ENCODE measurements around the gene RFC1.
"Not testable (repeated sequence)": the region's sequence is repeated elsewhere in the genome, so short reads cannot be mapped to it uniquely, and the experiment has no call there.

Gene RFC1

DNA sequence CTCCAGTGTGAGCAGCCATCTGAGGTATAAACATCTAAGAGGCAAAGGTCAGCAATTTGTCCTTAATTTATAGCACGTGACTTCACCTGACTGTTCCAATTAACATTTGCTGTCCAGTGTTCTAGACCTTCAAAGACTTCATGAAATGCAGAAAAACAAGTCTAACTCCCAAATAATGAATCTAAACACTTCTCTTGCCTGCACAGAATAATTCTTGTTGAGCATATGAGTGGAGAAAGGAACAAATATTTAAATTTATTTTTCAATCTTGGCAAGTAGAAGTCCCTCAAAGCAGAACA lies 12.0 kb downstream of the RFC1 start:
- ChIA-PET CTCF (no interaction called here), POLR2A (no interaction called here)
- Histone ChIP-seq H3K36me3 (ENCODE audit: control insufficient read depth in 4 of 4, insufficient read depth in 4 of 4, low read length in 3 of 4) (peaks cover 4 to 18% (median 13%) of the 10 kb centered on the region in 4 experiments), H3K4me1 (ENCODE audit: control extremely low read depth in 1 of 4, control insufficient read depth in 4 of 4, insufficient read depth in 4 of 4, low read length in 3 of 4) (peaks cover 6 to 21% (median 13%) of the 10 kb centered on the region in 4 experiments), H3K27ac (ENCODE audit: insufficient read depth in 1 of 2, low read depth in 1 of 2, low read length in 2 of 2, poor library complexity in 1 of 2, severe bottlenecking in 2 of 2) (peak overlapping the region in 1 of 2 experiments; percentile 83), H3K4me3 (ENCODE audit: control insufficient read depth in 1 of 7, extremely low read depth in 1 of 7, insufficient read depth in 4 of 7, low read depth in 2 of 7, low read length in 6 of 7) (peak overlapping the region in 6 of 7 experiments; percentile 52 to 85 (median 64)), H3K27me3 (replicated peaks in 2 of 5; ENCODE audit: control insufficient read depth in 4 of 5, insufficient read depth in 5 of 5, low read length in 4 of 5) (no peaks in the 10 kb centered on the region), H3K9me3 (ENCODE audit: control extremely low read depth in 1 of 5, control insufficient read depth in 4 of 5, insufficient read depth in 2 of 5, low read depth in 1 of 5, low read length in 4 of 5) (peaks cover 0 to 8% (median 1%) of the 10 kb centered on the region in 5 experiments)
- WGBS (ENCODE audit: insufficient coverage): 50% methylated on average over 1 of the region's 1 CpG
- DNase-seq: no peak

DNA sequence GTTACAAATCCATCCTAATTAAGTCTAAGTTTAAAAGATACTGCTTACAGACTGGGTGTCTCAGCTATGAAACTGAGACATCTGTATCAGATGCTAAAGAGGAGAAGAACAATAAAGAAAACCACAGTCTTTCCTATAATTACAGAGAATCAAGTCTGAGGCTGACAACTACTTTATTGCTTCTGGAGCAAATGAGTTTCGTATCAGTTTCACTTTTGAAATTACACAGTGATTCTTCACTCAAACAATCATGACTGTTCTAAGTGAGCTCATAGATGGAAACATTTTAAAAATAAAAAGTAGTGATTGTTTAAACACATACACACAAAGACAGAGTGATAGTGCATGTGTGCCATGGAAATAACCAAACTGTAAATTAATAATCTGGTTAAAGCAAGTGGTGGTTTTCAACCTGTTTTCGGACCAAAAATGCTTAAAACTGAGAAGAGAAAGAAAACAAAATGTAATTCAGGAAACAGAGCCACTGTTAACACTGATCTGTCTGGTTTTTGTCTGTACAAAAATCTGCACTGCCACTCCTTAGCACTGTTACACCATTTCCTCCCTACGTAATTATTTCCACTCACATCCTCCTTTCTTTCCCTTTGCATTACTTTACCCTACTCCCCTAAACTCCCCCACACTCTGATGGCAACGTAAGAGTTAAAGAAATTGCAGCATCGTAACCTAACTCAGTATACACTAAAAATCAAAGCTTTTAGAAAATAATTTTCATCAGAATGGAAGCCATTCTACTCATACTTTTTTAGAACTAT lies 12.5 kb downstream of the RFC1 start:
- H3K36me3 ChIP-seq (ENCODE audit: control insufficient read depth in 4 of 4, insufficient read depth in 4 of 4, low read length in 3 of 4): peaks cover 7 to 22% (median 18%) of the 10 kb centered on the region in 4 experiments
- H3K4me1 ChIP-seq (ENCODE audit: control extremely low read depth in 1 of 4, control insufficient read depth in 4 of 4, insufficient read depth in 4 of 4, low read length in 3 of 4): peaks cover 6 to 21% (median 13%) of the 10 kb centered on the region in 4 experiments
- peak overlapping the region in 6 of 7 experiments; percentile 52 to 85 (median 64) for H3K4me3 ChIP-seq (ENCODE audit: control insufficient read depth in 1 of 7, extremely low read depth in 1 of 7, insufficient read depth in 4 of 7, low read depth in 2 of 7, low read length in 6 of 7)
- H3K27ac ChIP-seq (ENCODE audit: insufficient read depth in 1 of 2, low read depth in 1 of 2, low read length in 2 of 2, poor library complexity in 1 of 2, severe bottlenecking in 2 of 2): peak overlapping the region; percentile 78 to 83
- 0% methylated on average over 2 of the region's 5 CpGs for WGBS (ENCODE audit: insufficient coverage)
- DNase-seq: peak; percentile 38 to 81 (median 73)
- ChIA-PET CTCF (no interaction called here), POLR2A (interaction anchor here (0.6 kb wide), 1 partner anchor 9 kb away, joined by 6 read pairs; no protein-coding TSS in a partner anchor)
- peaks cover 0 to 12% (median 2%) of the 10 kb centered on the region in 5 experiments for H3K9me3 ChIP-seq (ENCODE audit: control extremely low read depth in 1 of 5, control insufficient read depth in 4 of 5, insufficient read depth in 2 of 5, low read depth in 1 of 5, low read length in 4 of 5)
- H3K27me3 ChIP-seq (replicated peaks in 2 of 5; ENCODE audit: control insufficient read depth in 4 of 5, insufficient read depth in 5 of 5, low read length in 4 of 5): no peaks in the 10 kb centered on the region

DNA sequence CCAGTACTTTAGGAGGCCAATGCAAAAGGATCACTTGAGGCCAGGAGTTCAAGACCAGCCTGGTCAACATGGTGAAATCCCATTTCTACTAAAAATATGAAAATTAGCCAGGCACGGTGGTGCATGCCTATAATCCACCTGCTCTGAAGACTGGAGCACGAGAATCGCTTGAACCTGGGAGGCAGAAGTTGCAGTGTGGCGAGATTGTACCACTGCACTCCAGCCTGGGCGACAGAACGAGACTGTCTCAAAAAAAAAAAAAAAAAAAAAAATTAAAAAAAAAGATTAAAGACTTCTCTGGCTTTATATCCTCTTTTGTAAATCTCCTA lies 13.0 kb downstream of the RFC1 start:
- Histone ChIP-seq H3K4me3 (ENCODE audit: control insufficient read depth in 1 of 7, extremely low read depth in 1 of 7, insufficient read depth in 4 of 7, low read depth in 2 of 7, low read length in 6 of 7) (peak overlapping the region in 6 of 7 experiments; percentile 8 to 85 (median 64)), H3K27ac (ENCODE audit: insufficient read depth in 1 of 2, low read depth in 1 of 2, low read length in 2 of 2, poor library complexity in 1 of 2, severe bottlenecking in 2 of 2) (peak overlapping the region; percentile 78 to 83), H3K9me3 (ENCODE audit: control extremely low read depth in 1 of 5, control insufficient read depth in 4 of 5, insufficient read depth in 2 of 5, low read depth in 1 of 5, low read length in 4 of 5) (peaks cover 0 to 16% (median 2%) of the 10 kb centered on the region in 5 experiments), H3K4me1 (ENCODE audit: control extremely low read depth in 1 of 4, control insufficient read depth in 4 of 4, insufficient read depth in 4 of 4, low read length in 3 of 4) (peaks cover 6 to 21% (median 13%) of the 10 kb centered on the region in 4 experiments), H3K36me3 (ENCODE audit: control insufficient read depth in 4 of 4, insufficient read depth in 4 of 4, low read length in 3 of 4) (peaks cover 7 to 25% (median 17%) of the 10 kb centered on the region in 4 experiments)
- H3K27me3 ChIP-seq (replicated peaks in 2 of 5; ENCODE audit: control insufficient read depth in 4 of 5, insufficient read depth in 5 of 5, low read length in 4 of 5); DNase-seq; CTCF ChIA-PET: not testable (repeated sequence)
- POLR2A ChIA-PET: interaction anchor here (0.6 kb wide), 1 partner anchor 8 kb away, joined by 6 read pairs; no protein-coding TSS in a partner anchor
- WGBS (ENCODE audit: insufficient coverage): 78% methylated on average over 3 of the region's 6 CpGs

DNA sequence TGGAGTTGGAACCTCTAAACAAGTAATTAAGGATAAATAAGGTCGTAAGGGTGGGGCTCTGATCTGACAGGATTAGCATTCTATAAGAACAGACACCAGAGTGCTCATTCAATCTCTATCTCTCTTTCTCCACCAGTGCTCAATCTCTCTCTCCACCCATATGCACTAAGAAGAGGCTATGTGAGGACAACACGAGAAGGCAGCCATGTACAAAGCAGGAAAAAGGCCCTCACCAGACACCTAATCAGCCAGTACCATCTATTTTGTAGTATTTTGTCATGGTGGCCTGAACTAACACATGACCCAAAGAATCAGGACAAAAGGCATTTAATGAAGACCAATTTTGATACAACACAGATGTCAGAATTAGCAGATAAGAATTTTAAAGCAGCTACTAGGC lies 16.8 kb downstream of the RFC1 start:
- H3K4me1 ChIP-seq (ENCODE audit: control extremely low read depth in 1 of 4, control insufficient read depth in 4 of 4, insufficient read depth in 4 of 4, low read length in 3 of 4): peaks cover 6 to 17% (median 12%) of the 10 kb centered on the region in 4 experiments
- ChIA-PET POLR2A (no interaction called here), CTCF (no interaction called here)
- DNase-seq: no peak
- no CpG with 5 or more reads among the region's 2 CpGs for WGBS (ENCODE audit: insufficient coverage)
- no peak overlapping the region for H3K27ac ChIP-seq (ENCODE audit: insufficient read depth in 1 of 2, low read depth in 1 of 2, low read length in 2 of 2, poor library complexity in 1 of 2, severe bottlenecking in 2 of 2)
- no peak overlapping the region for H3K4me3 ChIP-seq (ENCODE audit: control insufficient read depth in 1 of 7, extremely low read depth in 1 of 7, insufficient read depth in 4 of 7, low read depth in 2 of 7, low read length in 6 of 7)
- H3K27me3 ChIP-seq (replicated peaks in 2 of 5; ENCODE audit: control insufficient read depth in 4 of 5, insufficient read depth in 5 of 5, low read length in 4 of 5): no peaks in the 10 kb centered on the region
- H3K36me3 ChIP-seq (ENCODE audit: control insufficient read depth in 4 of 4, insufficient read depth in 4 of 4, low read length in 3 of 4): peaks cover 14 to 28% (median 24%) of the 10 kb centered on the region in 4 experiments
- peaks cover 0 to 16% (median 2%) of the 10 kb centered on the region in 5 experiments for H3K9me3 ChIP-seq (ENCODE audit: control extremely low read depth in 1 of 5, control insufficient read depth in 4 of 5, insufficient read depth in 2 of 5, low read depth in 1 of 5, low read length in 4 of 5)

DNA sequence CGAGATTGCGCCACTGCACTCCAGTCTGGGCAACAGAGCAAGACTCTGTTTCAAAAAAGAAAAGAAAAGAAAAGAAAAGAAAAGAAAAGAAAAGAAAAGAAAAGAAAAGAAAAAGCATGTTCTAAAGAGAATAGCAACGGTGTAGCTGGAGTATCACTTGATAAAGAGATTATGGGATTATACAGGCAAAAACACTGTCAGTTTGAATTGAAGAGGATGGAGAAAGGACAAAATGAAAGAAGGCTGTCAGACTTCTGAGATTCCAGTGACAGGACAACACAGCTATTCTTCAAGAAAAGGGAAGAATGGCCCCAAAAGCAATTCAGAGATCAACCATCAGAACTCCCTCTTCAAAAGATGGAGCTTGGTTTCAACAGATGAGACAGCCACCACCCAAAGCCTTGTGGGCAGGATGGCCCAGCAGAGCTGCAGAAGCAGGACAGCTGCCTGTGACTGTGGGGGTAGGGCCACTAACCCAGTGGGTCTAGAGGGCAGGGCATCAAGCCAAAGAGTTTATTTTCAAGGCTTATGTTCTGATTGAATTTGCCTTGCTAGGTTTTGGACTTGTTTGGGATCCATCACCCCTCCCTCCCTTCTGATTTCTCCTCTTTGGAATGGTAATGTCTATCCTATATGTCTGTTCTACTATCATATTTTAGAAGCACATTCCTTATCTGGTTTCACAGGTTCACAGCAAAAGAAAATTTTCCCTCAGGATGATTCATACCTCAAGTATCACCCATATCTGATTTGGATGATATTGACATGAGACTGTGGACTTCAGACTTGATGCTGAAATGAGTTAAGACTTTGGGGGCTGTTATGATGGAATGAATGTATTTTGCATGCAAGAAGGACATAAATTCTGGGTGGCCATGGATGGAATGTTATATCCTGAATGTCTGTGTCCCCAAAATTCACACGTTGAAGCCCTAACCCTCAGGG lies 17.5 kb downstream of the RFC1 start:
- WGBS (ENCODE audit: insufficient coverage): 94% methylated on average over 3 of the region's 4 CpGs
- Histone ChIP-seq H3K4me3 (ENCODE audit: control insufficient read depth in 1 of 7, extremely low read depth in 1 of 7, insufficient read depth in 4 of 7, low read depth in 2 of 7, low read length in 6 of 7) (no peak overlapping the region), H3K9me3 (ENCODE audit: control extremely low read depth in 1 of 5, control insufficient read depth in 4 of 5, insufficient read depth in 2 of 5, low read depth in 1 of 5, low read length in 4 of 5) (peaks cover 0 to 16% (median 2%) of the 10 kb centered on the region in 5 experiments), H3K27ac (ENCODE audit: insufficient read depth in 1 of 2, low read depth in 1 of 2, low read length in 2 of 2, poor library complexity in 1 of 2, severe bottlenecking in 2 of 2) (no peak overlapping the region), H3K36me3 (ENCODE audit: control insufficient read depth in 4 of 4, insufficient read depth in 4 of 4, low read length in 3 of 4) (peaks cover 14 to 28% (median 25%) of the 10 kb centered on the region in 4 experiments), H3K4me1 (ENCODE audit: control extremely low read depth in 1 of 4, control insufficient read depth in 4 of 4, insufficient read depth in 4 of 4, low read length in 3 of 4) (peaks cover 5 to 10% (median 7%) of the 10 kb centered on the region in 4 experiments), H3K27me3 (replicated peaks in 2 of 5; ENCODE audit: control insufficient read depth in 4 of 5, insufficient read depth in 5 of 5, low read length in 4 of 5) (no peaks in the 10 kb centered on the region)
- ChIA-PET CTCF (interaction anchor here (1.2 to 1.5 kb wide), 2 partner anchors 19 to 31 kb away, joined by 3 read pairs; no protein-coding TSS in a partner anchor), POLR2A (no interaction called here)
- no peak for DNase-seq

DNA sequence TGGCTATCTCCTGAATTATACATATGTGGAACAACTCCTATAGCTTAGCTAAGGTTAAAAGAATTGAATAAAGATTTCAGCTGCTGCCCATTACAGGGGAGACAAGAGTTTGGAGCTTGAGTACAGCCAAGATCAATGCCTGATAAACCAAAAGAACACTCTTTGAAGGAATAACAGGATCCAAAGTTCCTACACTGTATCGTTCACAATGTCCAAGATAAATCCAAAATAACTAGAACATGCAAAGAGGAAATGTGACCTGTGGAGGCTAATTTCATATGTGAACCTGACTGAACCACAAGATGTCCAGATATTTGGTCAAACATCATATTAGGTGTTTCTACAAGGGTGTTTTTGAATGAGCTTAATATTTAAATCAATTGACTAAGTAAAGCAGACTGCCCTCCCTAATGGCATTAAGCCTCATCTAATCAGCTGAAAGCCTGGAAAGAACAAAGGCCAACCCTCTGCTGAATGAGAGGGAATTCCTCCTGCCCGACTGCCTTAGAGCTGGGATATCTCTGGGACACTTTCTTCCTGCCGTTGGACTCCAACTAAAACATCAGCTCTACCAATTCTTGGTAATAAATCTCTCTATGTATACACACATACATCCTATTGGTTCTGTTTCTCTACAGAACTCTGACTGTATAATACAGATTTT lies 19.2 kb downstream of the RFC1 start:
- no peaks in the 10 kb centered on the region for H3K4me1 ChIP-seq (ENCODE audit: control extremely low read depth in 1 of 4, control insufficient read depth in 4 of 4, insufficient read depth in 4 of 4, low read length in 3 of 4)
- no peak overlapping the region for H3K4me3 ChIP-seq (ENCODE audit: control insufficient read depth in 1 of 7, extremely low read depth in 1 of 7, insufficient read depth in 4 of 7, low read depth in 2 of 7, low read length in 6 of 7)
- H3K27ac ChIP-seq (ENCODE audit: insufficient read depth in 1 of 2, low read depth in 1 of 2, low read length in 2 of 2, poor library complexity in 1 of 2, severe bottlenecking in 2 of 2): no peak overlapping the region
- ChIA-PET CTCF (interaction anchor here (1.5 kb wide), 1 partner anchor 17 kb away, joined by 3 read pairs; no protein-coding TSS in a partner anchor), POLR2A (no interaction called here)
- H3K9me3 ChIP-seq (ENCODE audit: control extremely low read depth in 1 of 5, control insufficient read depth in 4 of 5, insufficient read depth in 2 of 5, low read depth in 1 of 5, low read length in 4 of 5): peaks cover 0 to 16% (median 2%) of the 10 kb centered on the region in 5 experiments
- H3K27me3 ChIP-seq (replicated peaks in 2 of 5; ENCODE audit: control insufficient read depth in 4 of 5, insufficient read depth in 5 of 5, low read length in 4 of 5): no peaks in the 10 kb centered on the region
- WGBS (ENCODE audit: insufficient coverage): no CpG with 5 or more reads among the region's 3 CpGs
- H3K36me3 ChIP-seq (ENCODE audit: control insufficient read depth in 4 of 4, insufficient read depth in 4 of 4, low read length in 3 of 4): peaks cover 14 to 37% (median 30%) of the 10 kb centered on the region in 4 experiments
- DNase-seq: no peak
